ENCODE data around the gene DNAJB6.

The DNAJB6 gene

GRCh38 chr7:157465891-157466866 is 129.4 kb downstream of the DNAJB6 start:
- no peak for TF ChIP-seq CTCF (IDR thresholded peaks at IDR 0.05; ENCODE audit: extremely low read depth, insufficient read depth, missing control alignments)
- in situ Hi-C loops (cut with MboI; ENCODE audit: low pct_unique_long_range_greater_than_20kb, low sequenced_read_pairs, unreplicated experiment): no loop called here
- DNase-seq (ENCODE audit: low spot score): no peak

- TF ChIP-seq CTCF (IDR thresholded peaks at IDR 0.05; ENCODE audit: extremely low read depth, insufficient read depth, missing control alignments): no peak
- in situ Hi-C loops (cut with MboI; ENCODE audit: low pct_unique_long_range_greater_than_20kb, low sequenced_read_pairs, unreplicated experiment): no loop called here
- no peak for DNase-seq (ENCODE audit: low spot score)
Observed at GRCh38 chr7:157466867-157467261, 130.1 kb downstream of the DNAJB6 start.
